Natural killer cell (primary cell): ENCODE results near the gene MARCO. TPM values are rescaled to one million over a fixed set of nuclear protein-coding genes. Genes with fewer than 3 reads are reported as not detected.

Source experiments
- ATAC-seq, 3 donors: fragments of 150-1000 bp in 2 of 3; fragments of 200-7000 bp in 1 of 3; cut with Tn5 transposase; 1 replicate in 1 of 3; 2 replicates in 2 of 3; pipeline ENCODE4 v1.10.0; 2021; ENCODE audit warnings: mild to moderate bottlenecking in 2 of 3, moderate library complexity in 2 of 3
- DNase-seq, 2 donors: peaks; one replicate each; pipeline versions ENCODE4 v3.0.0 to v3.0.0-alpha.2; 2013 to 2021; ENCODE audit warnings: mixed read lengths in 1 of 2
- H3K27ac ChIP-seq: one replicate; pipeline ENCODE4 v1.5.1; 2013; ENCODE audit warnings: mild to moderate bottlenecking, low read length
- H3K27me3 ChIP-seq: one replicate; pipeline ENCODE4 v1.6.1; 2013; ENCODE audit warnings: low read length; ENCODE audit not compliant: control insufficient read depth, insufficient read depth
- H3K36me3 ChIP-seq: one replicate; pipeline ENCODE4 v1.6.1; 2013; ENCODE audit warnings: low read length; ENCODE audit not compliant: control insufficient read depth, insufficient read depth
- H3K4me1 ChIP-seq: one replicate; pipeline ENCODE4 v1.6.1; 2013; ENCODE audit warnings: low read length; ENCODE audit not compliant: control insufficient read depth, insufficient read depth
- H3K4me3 ChIP-seq: one replicate; pipeline ENCODE4 v1.5.1; 2013; ENCODE audit warnings: low read length
- H3K9me3 ChIP-seq: one replicate; pipeline ENCODE4 v1.6.1; 2013; ENCODE audit warnings: low read length; ENCODE audit not compliant: control insufficient read depth, insufficient read depth
- H3K27ac Mint-ChIP-seq, 2 donors: one replicate each; pipeline ENCODE4 v1.8.0; 2022; ENCODE audit warnings: mild to moderate bottlenecking in 2 of 2, mixed read lengths in 2 of 2, moderate library complexity in 1 of 2
- H3K27me3 Mint-ChIP-seq, 2 donors: one replicate each; pipeline ENCODE4 v1.8.0; 2022; ENCODE audit warnings: low read depth in 2 of 2, mixed read lengths in 2 of 2
- H3K36me3 Mint-ChIP-seq: one replicate; pipeline ENCODE4 v1.8.0; 2022; ENCODE audit warnings: mixed read lengths
- H3K4me1 Mint-ChIP-seq, 2 donors: one replicate each; pipeline ENCODE4 v1.8.0; 2022; ENCODE audit warnings: mixed read lengths in 2 of 2
- H3K4me3 Mint-ChIP-seq: one replicate; pipeline ENCODE4 v1.8.0; 2022; ENCODE audit warnings: mild to moderate bottlenecking, moderate library complexity, mixed read lengths
- H3K9me3 Mint-ChIP-seq, 2 donors: one replicate each; pipeline ENCODE4 v1.8.0; 2022; ENCODE audit warnings: mixed read lengths in 2 of 2
- CTCF ChIP-seq: fragments of 200-600 bp; IDR thresholded peaks from one replicate; pipeline ENCODE4 v1.8.0; 2022; ENCODE audit warnings: antibody characterized with exemption
- WGBS: methylation state at CpG from one replicate; pipeline ENCODE4 v1.1.7; 2013; ENCODE audit warnings: missing lambda C conversion rate; ENCODE audit not compliant: insufficient coverage; 5-methylcytosine and 5-hydroxymethylcytosine counted together
- intact Hi-C: fragments of 100-400 bp; cut with micrococcal nuclease; formaldehyde crosslinking; loops from one replicate; pipeline ENCODE4 v1.14.2; 2022
- total RNA-seq, 4 donors: library from RNA; stranded (reverse); fragments of 120-200 nt in 1 of 4; gene quantifications; one replicate each; pipeline versions ENCODE4 v1.2.3 to v1.2.4, GENCODE V29; 2013 to 2022

The MARCO gene
- total RNA-seq, 3 donors from 2014 or later (not counting 1 experiment from before 2014, with no cell fraction given): 0.38 to 0.75 TPM; not detected in 1

GRCh38 chr2:119005555-119005954 is 63.6 kb downstream of the MARCO start:
- no peaks in the 10 kb centered on the region for H3K9me3 ChIP-seq
- H3K36me3 ChIP-seq: no peaks in the 10 kb centered on the region
- DNase-seq (no peak), ATAC-seq (no peak)
- Mint-ChIP-seq H3K4me1 (no peaks in the 10 kb centered on the region), H3K27ac (no peak overlapping the region), H3K36me3 (no peaks in the 10 kb centered on the region), H3K27me3 (peaks cover 9 to 12% of the 10 kb centered on the region in 2 donors), H3K4me3 (no peak overlapping the region), H3K9me3 (no peaks in the 10 kb centered on the region)
- no peaks in the 10 kb centered on the region for H3K4me1 ChIP-seq
- H3K27ac ChIP-seq: no peak overlapping the region
- no peak overlapping the region for H3K4me3 ChIP-seq
- no peak for TF ChIP-seq CTCF
- intact Hi-C loops: no loop called here
- no peaks in the 10 kb centered on the region for H3K27me3 ChIP-seq
- 87% methylated on average over 6 of the region's 6 CpGs for WGBS

GRCh38 chr2:119006441-119006840 is 64.4 kb downstream of the MARCO start:
- Mint-ChIP-seq H3K36me3 (no peaks in the 10 kb centered on the region), H3K4me3 (no peak overlapping the region), H3K4me1 (no peaks in the 10 kb centered on the region), H3K9me3 (no peaks in the 10 kb centered on the region), H3K27me3 (peaks cover 14 to 18% of the 10 kb centered on the region in 2 donors), H3K27ac (no peak overlapping the region)
- no peaks in the 10 kb centered on the region for H3K27me3 ChIP-seq
- H3K9me3 ChIP-seq: no peaks in the 10 kb centered on the region
- TF ChIP-seq CTCF: no peak
- H3K36me3 ChIP-seq: no peaks in the 10 kb centered on the region
- H3K4me1 ChIP-seq: no peaks in the 10 kb centered on the region
- no peak overlapping the region for H3K4me3 ChIP-seq
- no peak overlapping the region for H3K27ac ChIP-seq
- DNase-seq (no peak), ATAC-seq (no peak)
- intact Hi-C loops: no loop called here
- 80% methylated on average over 7 of the region's 7 CpGs for WGBS

GRCh38 chr2:119008108-119008507 is 66.1 kb downstream of the MARCO start:
- Histone ChIP-seq H3K27me3 (peaks cover 5% of the 10 kb centered on the region), H3K9me3 (no peaks in the 10 kb centered on the region), H3K4me3 (no peak overlapping the region), H3K36me3 (no peaks in the 10 kb centered on the region), H3K27ac (no peak overlapping the region), H3K4me1 (no peaks in the 10 kb centered on the region)
- 67% methylated on average over 2 of the region's 2 CpGs for WGBS
- no peaks in the 10 kb centered on the region for H3K9me3 Mint-ChIP-seq
- DNase-seq (no peak), ATAC-seq (no peak)
- intact Hi-C loops: no loop called here
- no peak overlapping the region for H3K4me3 Mint-ChIP-seq
- peaks cover 23 to 24% of the 10 kb centered on the region in 2 donors for H3K27me3 Mint-ChIP-seq
- H3K27ac Mint-ChIP-seq: no peak overlapping the region
- no peak for TF ChIP-seq CTCF
- H3K4me1 Mint-ChIP-seq: peaks cover 0 to 5% of the 10 kb centered on the region in 2 donors
- no peaks in the 10 kb centered on the region for H3K36me3 Mint-ChIP-seq

DNA sequence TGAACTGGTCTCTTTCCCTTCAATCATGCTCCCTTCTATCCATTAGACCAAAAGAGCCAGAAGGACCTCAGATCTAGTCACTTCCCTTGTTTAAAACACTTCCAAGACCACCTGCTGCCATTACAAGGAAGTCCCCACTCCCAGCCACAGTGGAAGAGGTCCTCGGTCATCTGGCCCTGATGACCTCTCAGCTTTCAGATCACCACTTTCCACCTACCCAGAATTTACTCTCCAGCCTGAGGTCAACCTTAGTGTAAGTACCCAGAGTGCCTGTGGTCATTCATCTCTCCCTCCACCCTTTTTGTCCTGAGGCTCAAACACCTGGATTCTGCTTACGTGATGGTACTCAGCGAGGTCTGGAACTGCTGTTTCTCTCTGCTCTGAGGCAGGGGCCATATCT is 67.1 kb downstream of the MARCO start:
- Mint-ChIP-seq H3K36me3 (no peaks in the 10 kb centered on the region), H3K27me3 (peaks cover 22 to 24% of the 10 kb centered on the region in 2 donors), H3K27ac (no peak overlapping the region), H3K9me3 (no peaks in the 10 kb centered on the region), H3K4me1 (peaks cover 0 to 5% of the 10 kb centered on the region in 2 donors), H3K4me3 (no peak overlapping the region)
- TF ChIP-seq CTCF: no peak
- 79% methylated on average over 3 of the region's 3 CpGs for WGBS
- intact Hi-C loops: no loop called here
- Histone ChIP-seq H3K4me3 (no peak overlapping the region), H3K4me1 (no peaks in the 10 kb centered on the region), H3K36me3 (no peaks in the 10 kb centered on the region), H3K9me3 (no peaks in the 10 kb centered on the region), H3K27ac (no peak overlapping the region), H3K27me3 (peaks cover 5% of the 10 kb centered on the region)
- no peak for ATAC-seq
- DNase-seq: no peak
